ENCODE measurements around the gene AMHR2.

The AMHR2 gene

GRCh38 chr12:53459097-53459496, 35.4 kb downstream of the AMHR2 start:
- Mint-ChIP-seq H3K4me1 (peaks cover 32% of the 10 kb centered on the region), H3K36me3 (peaks cover 83% of the 10 kb centered on the region), H3K27me3 (no peaks in the 10 kb centered on the region), H3K27ac (no peak overlapping the region), H3K9me3 (no peaks in the 10 kb centered on the region), H3K4me3 (no peak overlapping the region)
- ATAC-seq, result no peak

GRCh38 chr12:53461059-53461458, 37.4 kb downstream of the AMHR2 start:
- Mint-ChIP-seq H3K36me3 (peaks cover 82% of the 10 kb centered on the region), H3K9me3 (no peaks in the 10 kb centered on the region), H3K4me1 (peaks cover 27% of the 10 kb centered on the region), H3K27ac (no peak overlapping the region), H3K4me3 (no peak overlapping the region), H3K27me3 (no peaks in the 10 kb centered on the region)
- no peak for ATAC-seq

- no peaks in the 10 kb centered on the region for H3K27me3 Mint-ChIP-seq
- H3K4me3 Mint-ChIP-seq, result no peak overlapping the region
- no peak overlapping the region for H3K27ac Mint-ChIP-seq
- H3K36me3 Mint-ChIP-seq, result peaks cover 85% of the 10 kb centered on the region
- H3K9me3 Mint-ChIP-seq, result no peaks in the 10 kb centered on the region
- peaks cover 31% of the 10 kb centered on the region for H3K4me1 Mint-ChIP-seq
- ATAC-seq, result no peak
These were observed 37.9 kb downstream of the AMHR2 start for GRCh38 chr12:53461591-53461990.

- Mint-ChIP-seq H3K36me3 (peaks cover 93% of the 10 kb centered on the region), H3K27me3 (no peaks in the 10 kb centered on the region), H3K27ac (no peak overlapping the region), H3K9me3 (no peaks in the 10 kb centered on the region), H3K4me1 (peaks cover 37% of the 10 kb centered on the region), H3K4me3 (no peak overlapping the region)
- no peak for ATAC-seq
These were observed 39.3 kb downstream of the AMHR2 start for GRCh38 chr12:53462935-53463334.

- peaks cover 92% of the 10 kb centered on the region for H3K36me3 Mint-ChIP-seq
- no peak for ATAC-seq
- H3K4me3 Mint-ChIP-seq, result no peak overlapping the region
- H3K27ac Mint-ChIP-seq, result no peak overlapping the region
- H3K4me1 Mint-ChIP-seq, result peaks cover 35% of the 10 kb centered on the region
- no peaks in the 10 kb centered on the region for H3K9me3 Mint-ChIP-seq
- no peaks in the 10 kb centered on the region for H3K27me3 Mint-ChIP-seq
These were observed 40.3 kb downstream of the AMHR2 start for GRCh38 chr12:53463802-53464560.

- peaks cover 84% of the 10 kb centered on the region for H3K36me3 Mint-ChIP-seq
- H3K4me1 Mint-ChIP-seq, result peaks cover 31% of the 10 kb centered on the region
- H3K27ac Mint-ChIP-seq, result no peak overlapping the region
- no peak for ATAC-seq
- no peaks in the 10 kb centered on the region for H3K9me3 Mint-ChIP-seq
- H3K27me3 Mint-ChIP-seq, result no peaks in the 10 kb centered on the region
- no peak overlapping the region for H3K4me3 Mint-ChIP-seq
These were observed 41.2 kb downstream of the AMHR2 start for GRCh38 chr12:53464685-53465418.

- no peak for ATAC-seq
- Mint-ChIP-seq H3K4me3 (no peak overlapping the region), H3K36me3 (peaks cover 80% of the 10 kb centered on the region), H3K27me3 (no peaks in the 10 kb centered on the region), H3K9me3 (no peaks in the 10 kb centered on the region), H3K27ac (no peak overlapping the region), H3K4me1 (peaks cover 26% of the 10 kb centered on the region)
These were observed 42.0 kb downstream of the AMHR2 start for GRCh38 chr12:53465679-53466078.

- ATAC-seq, result no peak
- Mint-ChIP-seq H3K27ac (no peak overlapping the region), H3K36me3 (peaks cover 79% of the 10 kb centered on the region), H3K27me3 (no peaks in the 10 kb centered on the region), H3K9me3 (no peaks in the 10 kb centered on the region), H3K4me3 (no peak overlapping the region), H3K4me1 (peaks cover 27% of the 10 kb centered on the region)
These were observed 43.0 kb downstream of the AMHR2 start for GRCh38 chr12:53466640-53467039.

- Mint-ChIP-seq H3K27me3 (no peaks in the 10 kb centered on the region), H3K36me3 (peaks cover 79% of the 10 kb centered on the region), H3K9me3 (no peaks in the 10 kb centered on the region), H3K27ac (no peak overlapping the region), H3K4me3 (no peak overlapping the region), H3K4me1 (peaks cover 31% of the 10 kb centered on the region)
- ATAC-seq, result no peak
These were observed 43.4 kb downstream of the AMHR2 start for GRCh38 chr12:53467082-53467481.

GRCh38 chr12:53467880-53468279, 44.2 kb downstream of the AMHR2 start:
- no peaks in the 10 kb centered on the region for H3K9me3 Mint-ChIP-seq
- ATAC-seq, result no peak
- no peak overlapping the region for H3K4me3 Mint-ChIP-seq
- no peaks in the 10 kb centered on the region for H3K27me3 Mint-ChIP-seq
- H3K27ac Mint-ChIP-seq, result no peak overlapping the region
- H3K36me3 Mint-ChIP-seq, result peaks cover 77% of the 10 kb centered on the region
- H3K4me1 Mint-ChIP-seq, result peaks cover 39% of the 10 kb centered on the region

GRCh38 chr12:53468282-53468681, 44.6 kb downstream of the AMHR2 start:
- no peak for ATAC-seq
- Mint-ChIP-seq H3K4me3 (no peak overlapping the region), H3K27ac (no peak overlapping the region), H3K9me3 (no peaks in the 10 kb centered on the region), H3K4me1 (peaks cover 42% of the 10 kb centered on the region), H3K36me3 (peaks cover 74% of the 10 kb centered on the region), H3K27me3 (no peaks in the 10 kb centered on the region)

GRCh38 chr12:53472056-53472582, 48.5 kb downstream of the AMHR2 start:
- H3K9me3 Mint-ChIP-seq, result no peaks in the 10 kb centered on the region
- peaks cover 74% of the 10 kb centered on the region for H3K36me3 Mint-ChIP-seq
- H3K27ac Mint-ChIP-seq, result peak overlapping the region; percentile 42
- no peak for ATAC-seq
- H3K4me1 Mint-ChIP-seq, result peaks cover 44% of the 10 kb centered on the region
- no peaks in the 10 kb centered on the region for H3K27me3 Mint-ChIP-seq
- H3K4me3 Mint-ChIP-seq, result no peak overlapping the region

GRCh38 chr12:53474077-53474476, 50.4 kb downstream of the AMHR2 start:
- H3K27me3 Mint-ChIP-seq, result no peaks in the 10 kb centered on the region
- peaks cover 46% of the 10 kb centered on the region for H3K4me1 Mint-ChIP-seq
- ATAC-seq, result no peak
- H3K27ac Mint-ChIP-seq, result peak overlapping the region; percentile 54
- no peak overlapping the region for H3K4me3 Mint-ChIP-seq
- no peaks in the 10 kb centered on the region for H3K9me3 Mint-ChIP-seq
- H3K36me3 Mint-ChIP-seq, result peaks cover 62% of the 10 kb centered on the region

- peaks cover 46% of the 10 kb centered on the region for H3K4me1 Mint-ChIP-seq
- peak overlapping the region; percentile 3 for H3K4me3 Mint-ChIP-seq
- H3K27ac Mint-ChIP-seq, result peak overlapping the region; percentile 54
- no peaks in the 10 kb centered on the region for H3K27me3 Mint-ChIP-seq
- H3K36me3 Mint-ChIP-seq, result peaks cover 70% of the 10 kb centered on the region
- ATAC-seq, result no peak
- H3K9me3 Mint-ChIP-seq, result no peaks in the 10 kb centered on the region
These were observed 51.2 kb downstream of the AMHR2 start for GRCh38 chr12:53474819-53475218.

GRCh38 chr12:53476769-53477209, 53.1 kb downstream of the AMHR2 start:
- peak overlapping the region; percentile 30 for H3K27ac Mint-ChIP-seq
- H3K4me1 Mint-ChIP-seq, result peaks cover 41% of the 10 kb centered on the region
- H3K9me3 Mint-ChIP-seq, result no peaks in the 10 kb centered on the region
- H3K36me3 Mint-ChIP-seq, result peaks cover 60% of the 10 kb centered on the region
- no peaks in the 10 kb centered on the region for H3K27me3 Mint-ChIP-seq
- no peak for ATAC-seq
- no peak overlapping the region for H3K4me3 Mint-ChIP-seq

- Mint-ChIP-seq H3K4me1 (peaks cover 41% of the 10 kb centered on the region), H3K36me3 (peaks cover 52% of the 10 kb centered on the region), H3K27ac (no peak overlapping the region), H3K27me3 (no peaks in the 10 kb centered on the region), H3K9me3 (no peaks in the 10 kb centered on the region), H3K4me3 (no peak overlapping the region)
- no peak for ATAC-seq
These were observed 55.2 kb downstream of the AMHR2 start for GRCh38 chr12:53478865-53479264.
